Activated naive CD8-positive, alpha-beta T cell treated with anti-CD3 and anti-CD28 coated beads for 36 hours (primary cell): Measurements from ENCODE around the gene LTN1. TPM values are rescaled to one million over a fixed set of nuclear protein-coding genes. Genes with fewer than 3 reads are reported as not detected.

Experiments used
- DNase-seq: peaks from one replicate; pipeline ENCODE4 v3.0.0; 2021
- H3K27ac Mint-ChIP-seq: one replicate; pipeline ENCODE4 v1.8.0; 2022; ENCODE audit warnings: mild to moderate bottlenecking, moderate library complexity, mixed read lengths
- H3K27me3 Mint-ChIP-seq: one replicate; pipeline ENCODE4 v1.8.0; 2022; ENCODE audit warnings: mild to moderate bottlenecking, mixed read lengths
- H3K36me3 Mint-ChIP-seq: one replicate; pipeline ENCODE4 v1.8.0; 2021; ENCODE audit warnings: mild to moderate bottlenecking, mixed read lengths
- H3K4me1 Mint-ChIP-seq: one replicate; pipeline ENCODE4 v1.8.0; 2021; ENCODE audit warnings: mixed read lengths
- H3K4me3 Mint-ChIP-seq: one replicate; pipeline ENCODE4 v1.8.0; 2022; ENCODE audit warnings: mild to moderate bottlenecking, moderate library complexity, mixed read lengths
- H3K9me3 Mint-ChIP-seq: one replicate; pipeline ENCODE4 v1.8.0; 2022; ENCODE audit warnings: mixed read lengths
- total RNA-seq, 2 experiments: library from RNA; stranded (reverse); gene quantifications; one replicate each; pipeline ENCODE4 v1.2.3, GENCODE V29; 2021

LTN1 gene
- total RNA-seq, 2 experiments from 2014 or later = 23.0 to 24.6 TPM

DNA sequence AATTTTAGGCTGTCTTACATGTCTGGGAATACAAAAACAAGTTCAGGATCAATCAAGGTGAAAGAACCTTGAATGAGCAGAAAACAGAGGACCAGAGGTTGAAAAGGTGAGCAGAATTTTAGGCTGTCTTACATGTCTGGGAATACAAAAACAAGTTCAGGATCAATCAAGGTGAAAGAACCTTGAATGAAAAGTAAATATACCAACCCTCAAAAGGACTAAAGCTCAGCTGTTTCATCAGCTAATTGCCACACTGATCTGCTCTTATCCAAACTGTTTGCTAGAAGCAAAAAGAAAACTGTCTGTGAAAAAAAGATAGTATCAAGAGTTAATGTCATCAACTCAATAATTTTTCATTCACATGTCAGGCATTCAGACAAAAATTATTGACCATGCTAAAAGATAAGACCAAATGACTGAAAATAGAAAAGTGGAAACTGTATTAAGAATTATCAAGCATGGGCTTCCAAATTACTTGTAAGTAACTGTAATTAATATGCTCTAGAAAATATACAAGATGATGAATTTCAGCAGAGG is 69.2 kb downstream of the LTN1 start:
- Mint-ChIP-seq H3K9me3 (no peaks in the 10 kb centered on the region), H3K27ac (no peak overlapping the region), H3K27me3 (no peaks in the 10 kb centered on the region), H3K4me3 (no peak overlapping the region), H3K4me1 (no peaks in the 10 kb centered on the region), H3K36me3 (peaks cover 24% of the 10 kb centered on the region)
- DNase-seq = no peak

DNA sequence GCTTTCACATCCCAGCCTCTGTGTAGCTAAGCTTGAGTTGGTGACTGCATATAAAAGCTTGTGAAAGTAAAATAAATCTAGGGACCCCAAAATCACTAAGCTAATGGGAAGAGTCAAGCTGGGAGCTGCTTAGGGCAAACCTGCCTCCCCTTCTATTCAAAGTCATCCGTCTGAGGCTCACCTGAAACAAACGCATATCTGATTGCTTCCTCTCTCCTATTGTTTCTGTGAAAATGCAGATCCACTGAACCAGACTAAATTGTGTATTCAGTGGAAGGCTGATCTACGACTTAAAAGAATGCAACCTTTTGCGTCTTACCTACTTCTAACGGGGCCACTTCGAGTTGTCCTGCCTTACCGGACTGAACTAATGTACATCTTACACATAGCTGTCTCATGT is 70.3 kb downstream of the LTN1 start:
- DNase-seq = no peak
- Mint-ChIP-seq H3K27me3 (no peaks in the 10 kb centered on the region), H3K4me3 (no peak overlapping the region), H3K4me1 (no peaks in the 10 kb centered on the region), H3K9me3 (no peaks in the 10 kb centered on the region), H3K27ac (no peak overlapping the region), H3K36me3 (peaks cover 22% of the 10 kb centered on the region)

DNA sequence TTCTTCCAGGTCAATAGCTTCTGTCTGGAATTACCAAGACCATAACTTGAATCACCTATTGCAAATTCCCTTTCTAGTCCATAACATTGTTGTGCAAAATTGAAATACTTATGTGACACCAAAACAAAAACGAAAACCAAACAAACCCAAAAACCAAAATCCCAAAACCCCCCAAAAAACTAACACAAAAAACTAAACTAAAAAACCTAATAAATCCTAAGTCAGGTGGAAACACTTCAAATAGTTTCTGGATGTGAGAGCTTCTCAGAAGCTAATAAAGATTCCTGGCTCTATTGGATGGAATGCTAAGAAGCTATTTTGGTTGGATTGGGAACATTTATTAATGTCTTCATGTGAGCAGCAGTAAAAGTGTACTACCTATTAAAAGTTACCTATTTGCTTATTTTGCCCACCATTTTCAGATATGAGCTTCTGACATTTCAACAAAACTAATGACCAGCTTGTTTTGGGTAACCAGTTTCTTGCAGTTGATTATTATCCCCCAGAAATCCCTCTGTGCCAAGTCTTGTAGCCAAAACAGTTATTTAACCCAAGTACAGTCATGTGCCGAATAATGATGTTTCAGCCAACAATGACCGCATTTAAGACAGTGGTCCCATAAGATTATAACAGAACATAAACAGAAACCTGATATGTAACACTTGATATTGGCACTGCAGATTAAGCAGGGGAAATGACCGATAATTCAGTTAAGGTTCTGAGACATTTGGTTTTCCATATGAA is 76.4 kb downstream of the LTN1 start:
- H3K27ac Mint-ChIP-seq = no peak overlapping the region
- H3K27me3 Mint-ChIP-seq = no peaks in the 10 kb centered on the region
- no peaks in the 10 kb centered on the region for H3K4me1 Mint-ChIP-seq

DNA sequence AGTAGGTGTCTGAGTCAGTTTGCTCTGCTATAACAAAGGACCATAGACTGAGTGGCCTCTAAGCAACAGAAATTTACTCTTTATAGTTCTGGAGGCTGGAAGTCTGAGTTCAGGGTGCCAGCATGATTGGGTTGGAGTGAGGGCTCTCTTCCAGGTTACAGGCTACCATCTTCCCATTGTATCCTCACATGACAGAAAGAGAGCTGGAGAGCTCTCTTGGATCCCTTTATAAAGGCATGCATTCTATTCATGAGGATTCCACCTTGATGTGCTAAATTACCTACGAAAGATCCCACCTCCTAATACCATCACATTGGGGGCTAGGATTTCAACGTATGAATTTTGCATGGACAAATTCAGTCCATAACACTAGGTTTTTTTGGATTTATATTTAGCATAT is 79.6 kb downstream of the LTN1 start:
- H3K27ac Mint-ChIP-seq = no peak overlapping the region
- no peaks in the 10 kb centered on the region for H3K36me3 Mint-ChIP-seq
- no peaks in the 10 kb centered on the region for H3K27me3 Mint-ChIP-seq
- H3K4me3 Mint-ChIP-seq = no peak overlapping the region
- H3K9me3 Mint-ChIP-seq = no peaks in the 10 kb centered on the region
- DNase-seq = no peak
- H3K4me1 Mint-ChIP-seq = no peaks in the 10 kb centered on the region

More for the DNA sequence above, 76.4 kb downstream of the LTN1 start:
- no peak for DNase-seq
- Mint-ChIP-seq H3K36me3 (peaks cover 2% of the 10 kb centered on the region), H3K9me3 (no peaks in the 10 kb centered on the region), H3K4me3 (no peak overlapping the region)

DNA sequence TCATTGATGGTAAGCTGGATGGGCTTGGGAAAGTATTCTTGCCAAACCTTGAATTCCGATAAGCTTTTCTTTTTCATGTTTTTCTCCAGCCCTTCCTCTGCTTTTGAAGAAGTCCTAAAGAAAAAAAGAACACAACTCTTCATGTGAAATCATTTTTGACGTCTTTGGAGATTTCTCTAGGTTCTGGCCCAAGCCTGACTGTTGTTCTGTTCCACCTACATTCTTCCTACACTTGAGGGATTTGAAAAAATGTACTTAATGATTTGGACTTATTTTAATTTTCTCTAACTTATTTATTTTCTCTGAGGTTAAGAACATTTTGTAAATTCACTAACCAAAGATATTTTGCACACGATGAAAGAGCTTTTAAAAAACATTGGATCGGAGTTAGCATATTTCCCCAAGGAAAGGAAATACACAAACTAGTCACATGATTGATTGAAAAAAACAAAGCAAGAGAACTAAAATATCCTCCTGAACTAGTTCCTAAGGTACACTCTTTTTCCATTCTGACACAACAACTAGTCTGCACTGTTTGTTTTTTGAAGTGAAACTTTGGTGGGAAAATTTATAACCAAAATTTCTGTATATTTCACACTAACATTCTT is 82.3 kb downstream of the LTN1 start:
- Mint-ChIP-seq H3K36me3 (no peaks in the 10 kb centered on the region), H3K27me3 (no peaks in the 10 kb centered on the region), H3K4me1 (no peaks in the 10 kb centered on the region), H3K27ac (no peak overlapping the region), H3K4me3 (no peak overlapping the region), H3K9me3 (no peaks in the 10 kb centered on the region)
- DNase-seq = no peak

DNA sequence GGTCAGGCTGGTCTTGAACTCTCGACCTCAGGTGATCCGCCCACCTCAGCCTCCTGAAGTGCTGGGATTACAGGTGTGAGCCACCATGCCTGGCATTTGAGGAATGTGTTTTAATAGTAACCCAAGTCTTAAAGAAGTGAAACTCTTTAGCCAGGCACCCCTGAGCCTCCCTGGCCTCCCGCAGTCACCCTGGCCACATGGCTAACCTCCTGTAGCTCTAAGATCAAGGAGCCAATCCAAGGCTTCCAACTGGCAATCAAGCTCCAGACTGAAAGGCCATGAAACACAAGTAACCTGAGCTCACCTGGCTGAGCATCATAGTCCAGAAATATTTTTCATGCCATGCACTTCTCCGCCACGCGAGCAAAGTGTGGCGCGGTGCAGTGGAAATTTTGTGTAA is 84.3 kb downstream of the LTN1 start:
- Mint-ChIP-seq H3K4me3 (no peak overlapping the region), H3K27me3 (peaks cover 4% of the 10 kb centered on the region), H3K27ac (no peak overlapping the region), H3K9me3 (no peaks in the 10 kb centered on the region), H3K36me3 (no peaks in the 10 kb centered on the region), H3K4me1 (no peaks in the 10 kb centered on the region)
- DNase-seq = no peak

DNA sequence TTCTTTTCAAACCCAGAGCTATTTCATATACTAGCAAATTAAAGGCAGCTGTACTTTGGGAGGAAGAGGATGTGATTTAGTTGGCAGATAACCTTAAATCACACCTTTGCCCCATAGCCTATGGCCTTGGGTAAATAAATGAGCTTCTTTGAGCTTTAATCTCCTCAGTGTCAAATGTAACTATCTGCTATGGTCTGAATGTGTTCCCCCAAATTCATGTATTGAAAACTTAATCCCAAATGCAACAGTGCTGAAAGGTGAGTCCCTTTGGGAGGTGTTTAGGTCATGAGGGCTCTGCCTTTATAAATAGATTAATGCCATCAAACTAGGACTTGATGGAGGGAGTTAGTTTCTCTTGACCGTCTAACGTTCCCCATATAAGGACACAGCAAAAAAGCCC is 85.8 kb downstream of the LTN1 start:
- no peak overlapping the region for H3K4me3 Mint-ChIP-seq
- H3K27ac Mint-ChIP-seq = no peak overlapping the region
- H3K27me3 Mint-ChIP-seq = peaks cover 4% of the 10 kb centered on the region
- H3K4me1 Mint-ChIP-seq = no peaks in the 10 kb centered on the region
- peaks cover under 1% of the 10 kb centered on the region for H3K36me3 Mint-ChIP-seq
- DNase-seq = no peak
- no peaks in the 10 kb centered on the region for H3K9me3 Mint-ChIP-seq

DNA sequence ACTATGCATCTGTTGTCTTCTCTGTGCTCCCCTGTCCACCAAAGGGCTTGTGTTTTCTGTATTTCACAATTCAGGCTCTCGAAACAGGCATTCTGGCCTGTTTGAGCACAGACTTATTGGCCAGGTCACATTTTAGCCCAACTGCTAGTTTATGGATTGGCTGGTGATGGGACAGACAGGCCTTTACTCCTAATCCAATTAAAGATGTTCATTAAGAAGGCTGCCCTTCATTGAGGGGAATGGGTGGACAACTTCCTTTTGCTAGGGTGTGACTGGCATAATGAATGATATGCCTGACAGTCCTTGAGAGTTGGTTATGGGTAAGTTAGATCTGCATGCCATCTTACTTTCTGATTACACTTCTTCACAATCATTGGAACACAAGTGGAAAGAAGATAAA is 86.4 kb downstream of the LTN1 start:
- H3K27me3 Mint-ChIP-seq = peaks cover 4% of the 10 kb centered on the region
- no peaks in the 10 kb centered on the region for H3K9me3 Mint-ChIP-seq
- no peak for DNase-seq
- H3K4me3 Mint-ChIP-seq = no peak overlapping the region
- H3K27ac Mint-ChIP-seq = no peak overlapping the region
- H3K4me1 Mint-ChIP-seq = no peaks in the 10 kb centered on the region
- peaks cover 2% of the 10 kb centered on the region for H3K36me3 Mint-ChIP-seq

DNA sequence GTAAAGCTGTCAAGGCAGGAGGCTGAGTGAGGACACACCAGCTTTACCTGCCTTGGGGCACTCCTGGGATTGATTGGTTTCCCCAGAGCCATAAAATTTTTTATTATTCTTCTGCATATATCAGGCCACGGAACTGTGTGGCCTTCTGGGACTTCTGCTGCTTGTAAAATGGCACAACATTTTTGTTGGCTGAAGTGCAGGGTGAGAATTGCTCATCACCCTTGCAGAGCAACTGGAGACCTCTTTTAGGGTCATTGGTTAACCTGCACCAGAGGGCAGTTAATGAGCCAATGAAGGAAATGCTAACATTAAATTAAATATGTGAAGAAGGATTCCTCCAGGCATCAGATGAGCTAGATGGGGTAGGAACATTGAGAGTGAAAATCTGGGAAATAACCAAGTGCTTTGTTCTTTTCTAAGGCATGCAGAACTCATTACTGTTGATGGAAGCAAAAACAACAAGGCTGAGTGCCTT is 87.7 kb downstream of the LTN1 start:
- H3K27ac Mint-ChIP-seq = no peak overlapping the region
- H3K4me1 Mint-ChIP-seq = no peaks in the 10 kb centered on the region
- peaks cover 2% of the 10 kb centered on the region for H3K36me3 Mint-ChIP-seq
- DNase-seq = no peak
- H3K27me3 Mint-ChIP-seq = peaks cover 4% of the 10 kb centered on the region
- no peak overlapping the region for H3K4me3 Mint-ChIP-seq
- no peaks in the 10 kb centered on the region for H3K9me3 Mint-ChIP-seq

DNA sequence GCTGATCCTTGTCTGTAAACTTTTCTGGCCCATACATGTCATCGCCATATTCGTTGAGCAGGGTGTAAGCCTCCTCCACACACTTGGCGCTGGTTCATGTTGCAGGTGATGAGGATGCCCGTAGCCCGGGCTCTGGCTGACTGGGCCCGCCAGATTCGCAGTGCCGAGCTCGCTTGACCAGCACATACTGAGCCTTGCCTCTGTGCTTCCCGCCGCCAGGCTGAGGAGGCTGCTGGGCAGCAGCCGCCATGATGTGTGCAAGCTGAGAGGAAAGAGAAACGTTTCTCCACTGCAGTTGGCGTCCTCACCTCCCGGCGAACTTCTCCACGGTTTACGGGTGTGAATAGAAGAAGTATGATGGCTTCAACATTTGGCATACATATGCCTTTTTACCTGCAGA is 89.2 kb downstream of the LTN1 start:
- H3K27me3 Mint-ChIP-seq = peaks cover 4% of the 10 kb centered on the region
- no peak for DNase-seq
- H3K4me3 Mint-ChIP-seq = no peak overlapping the region
- H3K27ac Mint-ChIP-seq = no peak overlapping the region
- peaks cover 3% of the 10 kb centered on the region for H3K4me1 Mint-ChIP-seq
- peaks cover 2% of the 10 kb centered on the region for H3K36me3 Mint-ChIP-seq
- no peaks in the 10 kb centered on the region for H3K9me3 Mint-ChIP-seq

DNA sequence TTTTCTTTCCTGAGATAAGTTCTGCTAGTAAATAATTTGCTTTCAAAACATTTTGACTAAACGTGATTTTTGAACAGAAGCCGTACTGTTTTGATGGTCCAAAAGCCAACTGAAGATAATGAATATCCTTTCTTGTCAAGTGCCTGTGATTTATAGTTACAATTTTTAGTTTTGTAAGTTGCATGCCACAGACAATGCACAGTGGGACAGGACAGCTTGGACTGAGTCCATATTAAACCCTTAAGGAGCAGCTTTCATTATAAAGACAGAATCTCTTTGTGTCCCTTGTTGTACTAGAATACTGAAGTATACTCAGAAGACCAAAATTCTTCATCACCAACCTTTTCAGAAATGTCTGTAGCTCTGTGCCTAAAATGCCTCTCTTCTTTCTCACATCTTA is 92.2 kb downstream of the LTN1 start:
- Mint-ChIP-seq H3K36me3 (peaks cover 2% of the 10 kb centered on the region), H3K4me1 (peaks cover 3% of the 10 kb centered on the region), H3K4me3 (no peak overlapping the region), H3K9me3 (no peaks in the 10 kb centered on the region), H3K27me3 (peaks cover 6% of the 10 kb centered on the region), H3K27ac (no peak overlapping the region)
- no peak for DNase-seq

DNA sequence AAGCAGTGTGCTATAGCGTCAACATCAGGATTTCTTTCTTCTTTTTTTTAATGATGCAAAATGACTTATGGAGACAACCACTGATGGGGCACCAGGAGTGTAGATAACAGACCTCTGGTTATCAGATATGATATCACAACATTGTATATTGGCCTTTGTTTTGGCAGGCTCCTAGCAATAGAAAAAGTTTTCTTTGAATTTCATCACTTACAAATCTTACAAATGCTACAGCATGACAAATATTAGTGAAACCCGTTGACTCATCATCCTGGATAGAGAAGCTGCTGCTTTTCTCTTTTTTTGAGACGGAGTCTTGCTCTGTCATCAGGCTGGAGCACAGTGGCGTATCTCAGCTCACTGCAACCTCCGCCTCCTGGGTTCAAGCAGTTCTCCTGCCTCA is 92.9 kb downstream of the LTN1 start:
- H3K36me3 Mint-ChIP-seq = peaks cover 2% of the 10 kb centered on the region
- H3K4me1 Mint-ChIP-seq = peaks cover 3% of the 10 kb centered on the region
- no peak overlapping the region for H3K27ac Mint-ChIP-seq
- H3K9me3 Mint-ChIP-seq = no peaks in the 10 kb centered on the region
- DNase-seq = no peak
- peaks cover 6% of the 10 kb centered on the region for H3K27me3 Mint-ChIP-seq
- H3K4me3 Mint-ChIP-seq = no peak overlapping the region

DNA sequence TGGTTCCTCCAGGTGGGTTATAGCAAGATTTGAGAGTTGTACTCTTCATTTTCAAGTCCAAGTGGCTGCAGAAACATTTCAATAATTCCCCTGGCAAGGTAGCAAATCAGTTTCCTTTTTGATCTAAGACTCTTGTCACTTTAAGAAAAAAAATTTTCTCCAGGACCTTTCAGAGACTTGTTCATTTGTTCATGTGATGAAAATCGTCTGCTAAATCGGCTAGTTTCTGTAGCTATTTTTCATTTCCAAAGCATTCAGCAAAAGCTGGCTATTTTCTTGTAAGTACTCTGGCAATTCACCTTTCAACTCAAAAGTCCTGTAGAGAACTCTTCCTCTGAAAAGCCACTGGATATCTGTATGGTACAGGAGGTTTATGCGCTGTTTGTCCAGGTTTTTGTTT is 93.5 kb downstream of the LTN1 start:
- peaks cover 2% of the 10 kb centered on the region for H3K36me3 Mint-ChIP-seq
- no peaks in the 10 kb centered on the region for H3K9me3 Mint-ChIP-seq
- DNase-seq = no peak
- H3K4me3 Mint-ChIP-seq = no peak overlapping the region
- peaks cover 6% of the 10 kb centered on the region for H3K27me3 Mint-ChIP-seq
- no peak overlapping the region for H3K27ac Mint-ChIP-seq
- H3K4me1 Mint-ChIP-seq = peaks cover 3% of the 10 kb centered on the region

DNA sequence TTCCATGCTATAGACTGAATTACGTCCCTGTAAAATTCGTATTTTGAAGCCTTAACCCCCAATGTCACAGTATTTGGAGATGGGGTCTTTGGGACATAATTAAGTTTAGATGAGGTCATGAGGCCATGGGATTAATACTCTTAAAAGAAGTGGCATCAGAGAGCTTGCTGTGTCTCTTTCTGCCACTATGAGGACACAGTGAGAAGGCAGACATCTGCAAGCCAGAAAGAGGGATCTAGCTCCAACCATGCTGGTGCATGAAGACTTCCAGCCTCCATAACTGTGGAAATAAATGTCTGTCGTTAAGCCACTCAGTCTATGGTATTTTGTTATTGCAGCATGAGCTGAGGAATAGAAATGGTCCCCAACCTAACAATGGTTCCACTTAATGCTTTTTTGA is 99.0 kb downstream of the LTN1 start:
- Mint-ChIP-seq H3K9me3 (no peaks in the 10 kb centered on the region), H3K27ac (no peak overlapping the region), H3K4me3 (no peak overlapping the region), H3K4me1 (no peaks in the 10 kb centered on the region), H3K27me3 (peaks cover 2% of the 10 kb centered on the region), H3K36me3 (no peaks in the 10 kb centered on the region)
- no peak for DNase-seq

DNA sequence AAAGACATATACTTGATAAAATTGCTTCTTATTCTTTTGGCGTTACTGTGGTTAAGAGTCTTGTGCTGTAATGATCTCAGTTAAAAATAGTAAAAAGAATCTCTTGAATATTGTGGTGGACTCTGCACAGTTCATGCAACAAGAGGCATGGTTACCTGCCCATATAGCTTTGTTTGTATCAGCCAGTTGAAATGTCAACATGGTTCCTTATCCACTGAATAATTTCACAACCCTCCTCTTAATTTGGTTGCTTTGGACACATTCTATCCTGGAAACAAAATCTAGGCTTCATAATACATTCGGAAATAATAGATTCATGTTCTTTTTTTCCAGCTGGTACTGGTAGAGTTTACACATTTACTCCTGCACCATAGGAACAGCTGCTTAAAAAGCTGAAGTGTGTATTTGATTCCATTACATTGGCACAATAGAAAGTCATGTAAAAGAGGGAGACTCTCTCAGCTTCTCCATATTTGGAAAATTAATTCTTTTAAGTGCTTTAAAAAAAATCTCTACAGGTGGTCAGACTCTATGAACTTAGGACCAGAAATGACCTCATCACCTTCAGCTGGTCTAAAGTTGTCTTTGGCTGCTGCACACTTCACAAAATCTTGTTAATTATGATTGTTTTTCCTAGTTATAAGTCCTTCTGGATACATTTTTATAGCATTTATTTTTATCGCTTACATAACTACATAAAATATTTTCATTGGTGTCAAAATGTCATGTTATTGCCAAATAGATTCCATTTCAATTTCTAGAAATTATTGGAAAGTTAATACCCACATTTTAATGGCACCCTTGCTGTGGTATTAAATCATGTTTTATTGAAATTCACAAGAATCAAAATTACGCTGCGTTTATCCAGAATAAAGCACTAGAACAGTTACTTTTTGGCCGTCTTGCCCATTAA is 100.2 kb downstream of the LTN1 start:
- H3K27ac Mint-ChIP-seq = no peak overlapping the region
- no peaks in the 10 kb centered on the region for H3K36me3 Mint-ChIP-seq
- no peaks in the 10 kb centered on the region for H3K27me3 Mint-ChIP-seq
- DNase-seq = no peak
- no peaks in the 10 kb centered on the region for H3K4me1 Mint-ChIP-seq
- H3K4me3 Mint-ChIP-seq = no peak overlapping the region
- H3K9me3 Mint-ChIP-seq = no peaks in the 10 kb centered on the region
